Breast epithelium (tissue), 3 donors: ENCODE results near the gene ODAD2.

ENCODE experiments used
- CTCF ChIP-seq, 3 donors: fragments of 450-650 bp; IDR thresholded peaks; one replicate each; pipeline ENCODE4 v1.5.1; 2016 to 2017; ENCODE audit warnings: antibody characterized with exemption in 3 of 3, mild to moderate bottlenecking in 3 of 3, moderate library complexity in 3 of 3
- POLR2A ChIP-seq: fragments of 450-650 bp; IDR thresholded peaks from one replicate; pipeline ENCODE4 v1.6.1; 2016; ENCODE audit warnings: antibody characterized with exemption, mild to moderate bottlenecking, moderate library complexity
- POLR2AphosphoS5 ChIP-seq, 3 donors: sonication (generic); formaldehyde crosslinking; IDR thresholded peaks; one replicate each; pipeline ENCODE4 v1.6.1; 2017; ENCODE audit warnings: antibody characterized with exemption in 3 of 3

- TF ChIP-seq POLR2AphosphoS5 (IDR thresholded peaks at IDR 0.05), result no peak
- TF ChIP-seq CTCF (IDR thresholded peaks at IDR 0.05), result no peak
- no peak for TF ChIP-seq POLR2A
Measured at GRCh38 chr10:27857616-27858015, 141.3 kb downstream of the ODAD2 start.
